KMS-11 (cell line): Measurements from ENCODE around the gene ZNF777.

Experiments used
- H2AFZ ChIP-seq: fragments of 200-600 bp; sonication (generic); 2 replicates; pipeline ENCODE4 v1.6.1; 2016; ENCODE audit warnings: antibody characterized with exemption, mixed run types, low read depth
- H3K27ac ChIP-seq: fragments of 200-600 bp; sonication (generic); 2 replicates; pipeline ENCODE4 v1.6.1; 2016; ENCODE audit warnings: mild to moderate bottlenecking, mixed run types
- H3K27me3 ChIP-seq: fragments of 200-600 bp; sonication (generic); 2 replicates; pipeline ENCODE4 v1.6.1; 2017; ENCODE audit warnings: mild to moderate bottlenecking, low read depth, mixed run types, moderate library complexity; ENCODE audit not compliant: insufficient read depth
- H3K36me3 ChIP-seq: fragments of 200-600 bp; sonication (generic); 2 replicates; pipeline ENCODE4 v1.6.1; 2017; ENCODE audit warnings: mild to moderate bottlenecking, mixed run types; ENCODE audit not compliant: insufficient read depth
- H3K4me1 ChIP-seq: fragments of 200-600 bp; sonication (generic); 2 replicates; pipeline ENCODE4 v1.6.1; 2016; ENCODE audit warnings: mild to moderate bottlenecking, low read depth, mixed run types; ENCODE audit not compliant: poor library complexity, severe bottlenecking
- H3K4me2 ChIP-seq: fragments of 200-600 bp; sonication (generic); 2 replicates; pipeline ENCODE4 v1.7.0; 2016; ENCODE audit warnings: mild to moderate bottlenecking, mixed run types
- H3K4me3 ChIP-seq: fragments of 200-600 bp; sonication (generic); IDR thresholded peaks from 2 replicates; pipeline ENCODE4 v1.6.1; 2017; ENCODE audit warnings: low read depth, low read length, mixed read lengths; ENCODE audit not compliant: insufficient read depth
- H3K79me2 ChIP-seq: fragments of 200-600 bp; sonication (generic); 2 replicates; pipeline ENCODE4 v1.6.1; 2016; ENCODE audit warnings: low read depth, mixed run types; ENCODE audit not compliant: insufficient read depth
- H3K9ac ChIP-seq: fragments of 200-600 bp; sonication (generic); 2 replicates; pipeline ENCODE4 v1.6.1; 2016; ENCODE audit warnings: mild to moderate bottlenecking, mixed run types
- H4K20me1 ChIP-seq: fragments of 200-600 bp; sonication (generic); 2 replicates; pipeline ENCODE4 v1.6.1; 2016; ENCODE audit warnings: mild to moderate bottlenecking, mixed run types; ENCODE audit not compliant: insufficient read depth
- CTCF ChIP-seq: fragments of 200-600 bp; sonication (generic); conservative IDR thresholded peaks from 2 replicates; pipeline ENCODE4 v1.6.1; 2017; ENCODE audit warnings: low read depth, mild to moderate bottlenecking, antibody characterized with exemption, low read length, moderate library complexity, mixed read lengths

ZNF777 gene

DNA sequence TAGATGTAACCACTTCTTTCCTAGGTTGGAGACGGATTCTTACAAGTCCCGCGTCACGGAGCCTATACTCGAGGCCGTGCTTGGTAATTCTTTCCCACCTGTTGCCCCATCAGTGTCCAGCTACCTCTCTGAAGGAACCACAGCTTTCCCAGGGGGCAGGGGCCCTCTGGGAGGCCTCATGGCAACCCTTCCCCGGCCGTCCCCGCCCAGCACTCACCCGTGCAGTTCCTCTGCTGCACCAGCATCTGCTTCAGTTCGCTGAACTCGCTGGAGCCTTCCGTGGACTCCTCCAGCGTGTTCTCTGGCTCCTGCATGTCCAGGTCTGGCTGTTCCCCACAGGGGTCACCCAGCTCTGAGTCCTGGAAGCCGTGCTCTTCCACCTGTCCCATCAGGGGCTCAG is 24.5 kb downstream of the ZNF777 start:
- Histone ChIP-seq H3K27ac (no peak overlapping the region), H3K9ac (no peak overlapping the region), H3K36me3 (no peaks in the 10 kb centered on the region; the same call in 1 of the 2 replicates)

GRCh38 chr7:149433124-149433523 is 27.7 kb downstream of the ZNF777 start:
- Histone ChIP-seq H3K4me1 (no peaks in the 10 kb centered on the region), H3K9ac (no peak overlapping the region), H4K20me1 (no peaks in the 10 kb centered on the region), H3K4me3 (no peak overlapping the region), H3K27me3 (no peaks in the 10 kb centered on the region), H3K79me2 (no peaks in the 10 kb centered on the region), H3K4me2 (no peak overlapping the region), H3K36me3 (no peaks in the 10 kb centered on the region; the same call in 1 of the 2 replicates), H2AFZ (no peak overlapping the region), H3K27ac (no peak overlapping the region)
- TF ChIP-seq CTCF: no peak

More for the DNA sequence above, 24.5 kb downstream of the ZNF777 start:
- no peak for TF ChIP-seq CTCF
- H3K4me3 ChIP-seq: no peak overlapping the region
- peaks cover 8% of the 10 kb centered on the region for H3K4me1 ChIP-seq
- no peak overlapping the region for H2AFZ ChIP-seq
- no peaks in the 10 kb centered on the region for H3K79me2 ChIP-seq
- no peaks in the 10 kb centered on the region for H4K20me1 ChIP-seq
- no peaks in the 10 kb centered on the region for H3K27me3 ChIP-seq
- H3K4me2 ChIP-seq: no peak overlapping the region

DNA sequence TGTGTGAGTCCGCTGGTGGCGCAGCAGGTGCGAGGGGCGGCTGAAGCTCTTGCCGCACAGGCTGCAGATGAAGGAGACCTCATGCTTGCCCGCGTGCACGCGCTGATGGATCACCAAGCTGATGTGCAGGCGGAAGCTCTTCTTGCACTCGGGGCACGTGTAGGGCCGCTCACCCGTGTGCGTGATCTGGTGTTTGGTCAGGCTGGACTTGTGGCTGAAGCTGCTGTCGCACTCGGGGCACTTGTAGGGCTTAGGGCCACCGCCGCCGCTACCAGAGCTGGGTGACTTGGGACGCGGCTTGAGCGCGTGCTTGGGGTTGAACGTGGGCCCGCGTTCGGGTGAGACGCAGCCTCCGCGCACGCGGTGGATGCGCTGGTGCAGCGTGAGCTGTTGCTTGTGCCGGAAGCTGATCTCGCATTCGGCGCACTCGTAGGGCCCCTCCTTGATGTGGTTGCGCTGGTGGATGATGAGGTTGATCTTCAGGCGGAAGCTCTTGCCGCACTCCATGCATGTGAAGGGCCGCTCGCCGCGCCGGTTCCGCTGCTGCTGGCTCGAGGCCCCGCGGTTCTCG is 28.7 kb downstream of the ZNF777 start:
- Histone ChIP-seq H3K27ac (no peak overlapping the region), H3K4me1 (no peaks in the 10 kb centered on the region), H3K36me3 (no peaks in the 10 kb centered on the region; the same call in 1 of the 2 replicates), H4K20me1 (no peaks in the 10 kb centered on the region), H3K27me3 (no peaks in the 10 kb centered on the region), H2AFZ (no peak overlapping the region), H3K79me2 (no peaks in the 10 kb centered on the region), H3K4me2 (no peak overlapping the region), H3K9ac (no peak overlapping the region), H3K4me3 (no peak overlapping the region)
- TF ChIP-seq CTCF: no peak

DNA sequence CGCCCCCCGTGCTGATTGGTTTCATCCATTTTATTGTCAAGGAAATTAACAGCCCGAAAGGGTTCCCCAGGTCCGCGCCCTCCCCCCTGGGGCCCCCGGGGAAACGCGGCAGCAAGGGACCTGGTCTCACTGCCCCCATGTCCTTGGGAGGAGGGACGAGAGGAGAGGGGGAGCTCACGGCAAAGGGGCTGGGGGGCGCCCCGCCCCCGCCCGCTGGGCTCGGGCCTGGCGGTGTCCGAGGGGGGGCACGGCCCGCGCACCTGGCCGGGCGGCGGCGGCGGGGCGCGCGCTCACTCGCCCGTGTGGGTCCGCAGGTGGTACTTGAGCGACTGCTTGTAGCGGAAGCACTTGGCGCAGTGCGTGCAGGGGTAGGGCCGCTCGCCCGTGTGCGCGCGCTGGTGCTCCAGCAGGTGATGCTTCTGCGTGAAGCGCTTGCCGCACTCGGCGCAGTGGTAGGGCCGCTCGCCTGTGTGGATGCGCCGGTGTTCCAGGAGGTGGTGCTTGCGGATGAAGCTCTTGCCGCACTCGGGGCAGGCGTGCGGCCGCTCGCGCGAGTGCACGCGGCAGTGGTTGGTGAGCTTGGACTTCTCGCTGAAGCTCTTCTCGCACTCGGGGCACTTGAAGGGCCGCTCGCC is 29.3 kb downstream of the ZNF777 start:
- Histone ChIP-seq H3K79me2 (no peaks in the 10 kb centered on the region), H2AFZ (no peak overlapping the region), H3K27me3 (no peaks in the 10 kb centered on the region), H3K4me2 (no peak overlapping the region), H3K4me1 (no peaks in the 10 kb centered on the region), H3K36me3 (no peaks in the 10 kb centered on the region; the same call in 1 of the 2 replicates), H3K27ac (no peak overlapping the region), H3K9ac (no peak overlapping the region), H4K20me1 (no peaks in the 10 kb centered on the region), H3K4me3 (no peak overlapping the region)
- TF ChIP-seq CTCF: no peak
